Measurements from ENCODE around the gene ADK.

ADK gene

DNA sequence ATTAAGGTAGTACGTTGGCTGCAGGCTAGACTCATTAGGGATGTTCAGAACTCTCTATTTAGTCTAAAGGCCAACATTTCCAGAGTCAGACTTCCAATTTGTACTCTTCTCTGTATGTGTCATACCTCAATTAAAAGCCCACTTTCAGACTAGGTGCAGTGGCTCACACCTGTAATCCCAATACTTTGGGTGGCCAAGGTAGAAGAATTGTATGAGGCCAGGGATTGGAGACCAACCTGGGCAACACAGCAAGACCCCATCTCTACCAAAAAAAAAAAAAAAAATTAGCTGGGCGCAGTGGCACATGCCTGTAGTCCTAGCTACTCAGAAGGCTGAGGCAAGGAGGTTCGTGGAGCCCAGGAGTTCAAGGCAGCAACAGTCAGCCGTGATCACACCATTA, 484.6 kb downstream of the ADK start:
- no peak for DNase-seq

DNA sequence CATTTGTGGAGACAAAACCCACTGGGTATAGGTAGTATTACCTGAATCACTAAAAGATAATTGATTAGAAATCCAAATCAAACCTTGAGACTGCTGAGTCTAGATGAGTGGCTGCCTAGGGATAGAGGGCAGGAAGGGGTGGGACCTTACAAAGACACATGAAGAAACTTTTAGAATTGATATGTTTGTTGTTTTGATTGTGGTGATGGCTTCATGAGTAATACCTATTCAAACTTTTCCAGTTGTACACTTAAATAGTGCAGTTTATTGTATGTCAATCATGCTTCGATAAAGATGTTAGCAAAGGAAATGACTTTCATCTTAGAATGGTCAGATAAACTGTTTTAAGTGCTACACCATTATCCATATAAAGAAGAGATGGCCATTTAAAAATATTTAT, 486.7 kb downstream of the ADK start:
- no peak for DNase-seq

DNA sequence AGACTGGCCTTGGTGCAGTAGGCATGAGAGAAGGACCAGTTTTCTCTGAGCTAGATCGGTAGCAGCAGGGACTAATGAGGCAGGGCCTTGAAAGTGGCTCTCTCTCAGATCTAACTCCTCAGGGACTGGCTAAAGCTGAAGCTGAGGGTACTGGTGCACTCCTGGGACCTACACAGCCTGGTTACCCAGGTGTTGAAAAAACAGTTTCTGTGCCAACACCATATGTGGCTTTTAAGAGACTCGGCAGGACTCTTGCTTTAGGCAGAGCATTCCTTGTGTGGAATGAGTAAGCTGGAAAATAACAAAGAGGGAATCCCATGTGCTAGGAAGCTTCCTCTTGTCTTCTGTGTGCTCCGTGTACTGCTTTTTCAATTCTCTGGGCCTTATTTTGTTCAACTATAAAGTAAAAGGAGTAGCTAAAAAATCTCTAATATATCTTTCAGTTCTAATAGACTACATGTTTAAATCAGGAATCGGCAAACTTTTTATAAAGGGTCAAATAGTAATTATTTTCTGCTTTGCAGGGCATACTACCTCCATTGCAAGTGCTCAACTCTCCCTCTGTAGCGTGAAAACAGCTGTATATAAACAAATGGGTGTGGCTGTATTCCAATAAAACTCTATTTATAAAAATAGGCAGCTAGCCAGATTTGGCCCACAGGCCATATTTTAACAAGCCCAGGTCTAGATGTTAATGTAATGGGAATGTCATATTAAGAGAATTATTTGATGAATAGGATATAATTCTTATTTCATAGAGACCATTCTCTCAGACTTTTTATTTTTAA, 489.3 kb downstream of the ADK start:
- no peak for DNase-seq

DNA sequence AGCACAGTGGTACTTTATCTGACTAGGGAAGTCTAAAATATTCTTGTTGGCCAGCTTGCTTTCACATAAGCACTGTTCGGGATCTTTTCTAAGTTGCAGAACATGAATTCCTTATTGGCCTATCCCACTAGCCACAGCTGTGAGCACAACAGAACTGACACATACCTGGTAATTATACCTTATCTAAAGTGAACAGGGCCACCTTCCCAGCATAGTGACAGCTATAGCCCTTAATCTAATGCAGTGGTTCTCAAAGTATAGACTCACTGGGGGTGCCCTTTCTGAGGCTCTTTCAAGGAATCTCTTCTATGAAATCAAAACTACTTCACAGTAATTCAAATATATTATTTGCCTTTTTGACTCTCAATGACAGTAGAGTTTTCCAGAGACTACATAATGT, 490.6 kb downstream of the ADK start:
- DNase-seq = no peak

DNA sequence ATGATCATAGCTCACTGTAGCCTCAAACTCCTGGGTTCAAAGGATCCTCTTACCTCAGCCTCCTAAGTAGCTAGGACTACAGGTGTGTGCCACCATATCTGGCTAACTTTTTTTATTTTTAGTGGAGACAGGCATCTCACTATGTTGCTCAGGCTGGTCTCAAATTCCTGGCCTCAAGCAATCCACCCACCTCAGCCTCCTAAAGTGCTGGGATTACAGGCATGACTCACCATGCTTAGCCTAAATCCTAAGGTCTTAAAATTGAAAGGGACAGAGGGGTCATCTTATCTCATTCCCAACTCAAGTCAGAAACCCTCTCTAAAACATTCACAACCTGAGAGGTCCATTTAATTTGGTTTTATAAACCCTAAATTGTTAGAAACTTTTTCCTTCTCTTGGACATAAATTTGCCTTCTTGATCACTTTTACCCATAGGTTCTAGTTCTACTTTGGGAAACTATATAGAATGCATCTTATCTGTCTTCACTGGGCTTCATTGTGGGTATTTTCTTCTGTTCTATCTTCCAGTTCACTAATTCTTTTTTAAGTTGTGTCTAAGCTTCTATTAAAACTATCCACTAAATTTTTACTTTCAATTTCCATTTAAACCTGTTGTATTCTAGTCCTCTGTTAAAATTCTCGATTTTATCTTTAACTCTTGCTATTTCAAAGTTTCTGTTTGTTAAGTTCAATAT, 492.0 kb downstream of the ADK start:
- DNase-seq = no peak

DNA sequence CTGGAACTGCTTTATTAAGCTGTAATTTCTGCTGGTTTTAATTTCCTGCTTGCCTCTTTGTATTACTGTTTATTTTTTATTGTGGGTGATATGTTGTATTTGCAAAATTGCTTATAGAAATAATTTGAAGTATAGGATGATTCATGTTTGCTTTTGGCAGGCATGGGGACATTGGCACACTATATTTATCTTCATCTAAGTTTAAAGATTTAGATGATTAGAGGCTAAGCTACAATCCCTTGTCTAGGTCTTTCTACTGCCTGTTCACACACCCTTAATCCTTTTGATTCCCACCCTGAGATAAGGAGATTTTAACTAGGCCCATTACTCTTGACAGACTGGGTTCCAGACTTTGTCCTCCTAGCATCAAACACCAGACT, 492.6 kb downstream of the ADK start:
- no peak for DNase-seq

DNA sequence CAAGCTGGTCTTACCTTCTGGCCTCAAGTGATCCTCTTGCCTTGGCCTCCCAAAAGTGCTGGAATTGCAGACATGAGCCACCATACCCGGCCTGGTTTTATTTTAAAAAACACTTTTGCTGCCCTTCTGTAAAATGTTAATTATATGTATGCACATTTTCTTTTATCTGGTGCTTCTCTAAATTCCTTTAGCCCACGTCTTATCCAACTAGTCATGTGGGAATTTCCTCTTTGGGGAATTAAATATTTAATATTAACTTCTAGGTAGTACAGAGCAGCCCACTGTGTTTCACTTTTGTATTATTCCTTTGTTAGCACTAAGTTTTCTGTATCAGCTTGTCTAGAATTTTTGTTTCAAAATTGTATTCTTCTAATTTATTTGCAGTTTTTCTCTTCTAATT, 493.7 kb downstream of the ADK start:
- no peak for DNase-seq

DNA sequence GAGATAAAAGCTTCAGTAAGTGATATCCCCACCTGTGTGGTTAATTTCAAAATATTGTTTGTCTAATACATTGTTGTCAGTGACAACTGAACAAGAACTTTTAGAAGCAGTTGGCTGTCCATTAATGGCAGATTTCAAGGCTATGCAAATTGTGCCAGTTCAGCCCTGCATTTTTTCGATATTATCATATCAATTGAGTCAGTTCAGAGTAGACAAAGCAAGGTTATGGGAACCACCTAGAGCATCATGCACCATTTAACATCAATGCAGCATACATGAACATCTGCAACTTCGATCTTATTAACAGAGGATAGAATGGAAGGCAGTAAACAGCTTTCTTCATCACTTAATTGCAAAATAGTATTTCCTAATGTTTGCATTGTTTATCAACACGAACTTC, 494.7 kb downstream of the ADK start:
- DNase-seq = no peak

DNA sequence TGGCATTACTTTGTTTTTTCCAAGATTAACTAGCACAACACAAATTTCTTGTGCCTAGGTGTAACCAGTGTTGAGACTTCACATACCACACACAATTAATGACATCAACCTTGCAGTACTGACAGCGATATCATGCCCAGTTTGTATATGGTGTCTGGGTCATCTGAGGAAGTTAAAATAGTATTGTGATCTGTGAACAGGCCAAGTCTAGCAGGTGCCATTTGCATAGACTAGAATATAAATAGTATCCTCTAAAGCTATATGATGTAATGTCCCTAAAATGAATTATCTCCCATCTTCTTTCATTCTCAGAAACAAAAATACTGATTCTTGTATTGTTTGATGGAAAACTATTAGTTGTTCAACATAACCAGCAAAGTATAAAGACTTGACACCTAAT, 499.6 kb downstream of the ADK start:
- no peak for DNase-seq

DNA sequence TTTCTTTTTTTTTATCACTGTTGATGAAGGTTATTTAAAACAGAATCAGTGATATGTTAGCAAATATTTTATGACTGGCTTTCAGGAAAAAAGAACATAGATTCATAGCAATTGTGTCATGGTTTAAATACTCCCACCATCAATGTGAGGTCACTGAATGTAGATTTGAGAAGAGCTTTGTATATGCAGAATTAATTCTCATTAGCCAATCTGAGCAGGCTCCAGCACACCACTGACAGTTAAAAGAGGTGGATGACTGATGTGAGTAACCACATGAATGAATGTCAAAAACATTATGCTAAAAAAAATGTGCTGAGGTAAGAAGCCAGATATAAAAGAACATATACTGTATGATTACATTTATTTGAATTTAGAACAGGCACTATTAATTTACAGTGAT, 500.5 kb downstream of the ADK start:
- no peak for DNase-seq

DNA sequence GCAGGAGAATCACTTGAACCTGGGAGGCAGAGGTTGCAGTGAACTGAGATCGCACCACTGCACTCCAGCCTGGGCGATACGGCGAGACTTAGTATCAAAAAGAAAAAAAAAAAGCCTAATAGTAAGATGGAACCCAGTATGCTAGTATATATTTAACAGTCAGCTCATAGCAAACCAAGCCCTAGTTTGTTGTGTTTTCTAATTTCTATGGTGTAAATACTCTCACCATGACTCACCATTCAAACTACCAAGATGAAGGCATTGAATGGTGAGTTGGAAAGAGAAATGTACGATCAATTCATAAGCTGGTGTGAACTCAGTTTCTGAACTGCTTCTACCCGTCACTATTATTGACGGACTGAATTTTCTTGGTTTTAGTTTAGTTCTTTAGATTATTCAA, 501.6 kb downstream of the ADK start:
- no peak for DNase-seq

DNA sequence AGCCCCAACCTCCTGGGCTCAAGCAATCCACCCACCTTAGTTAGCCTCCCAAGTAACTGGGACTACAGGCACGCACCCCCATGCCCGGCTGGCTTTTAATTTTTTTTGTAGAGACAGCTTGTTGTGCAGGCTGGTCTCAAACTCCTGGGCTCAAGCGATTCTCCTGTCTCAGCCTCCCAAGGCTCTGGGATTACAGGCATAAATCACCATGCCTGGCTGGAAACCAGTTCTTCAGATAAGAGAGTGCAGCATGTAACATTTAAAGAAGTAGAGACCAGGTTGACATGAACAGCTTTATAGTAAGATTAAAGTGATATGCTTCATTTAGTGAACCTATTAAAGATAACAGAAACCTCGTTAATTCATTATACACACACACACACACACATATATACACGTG, 507.5 kb downstream of the ADK start:
- no peak for DNase-seq

DNA sequence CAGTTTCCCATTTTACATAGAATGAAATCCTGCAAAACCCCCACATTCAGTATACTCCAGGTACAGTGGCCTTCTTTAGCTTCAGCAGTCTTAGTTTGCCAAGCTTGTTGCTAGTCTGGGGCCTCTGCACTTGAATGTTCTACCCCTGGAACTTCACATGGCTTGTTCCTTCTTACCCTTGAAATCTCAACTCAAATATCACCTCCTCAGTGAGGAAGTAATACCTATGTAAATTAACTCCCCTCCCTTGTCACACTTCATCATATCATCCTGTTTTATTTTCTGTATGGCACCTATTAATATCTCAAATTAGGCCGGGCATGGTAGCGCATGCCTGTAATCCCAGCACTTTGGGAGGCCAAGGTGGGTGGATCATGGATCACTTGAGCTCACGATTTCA, 511.6 kb downstream of the ADK start:
- no peak for DNase-seq

DNA sequence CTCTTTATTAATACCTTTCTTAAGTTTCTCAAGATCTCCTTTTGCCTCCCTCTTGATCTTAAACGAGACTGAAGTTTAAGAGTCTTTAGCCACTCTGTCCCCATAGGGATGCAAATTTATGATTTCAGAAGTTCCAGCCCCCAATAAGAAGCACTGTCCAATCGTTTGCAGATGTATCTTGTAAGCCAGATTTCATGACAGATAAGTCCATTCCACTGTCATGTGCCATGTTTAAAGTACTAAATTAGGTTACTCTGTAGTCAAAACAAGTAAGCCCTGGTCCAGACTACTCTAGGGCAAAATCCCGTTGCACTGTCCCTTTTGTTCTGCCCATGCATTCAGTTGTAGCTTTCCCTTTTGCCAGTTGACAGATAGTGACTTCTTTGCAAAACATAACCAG, 518.2 kb downstream of the ADK start:
- DNase-seq = no peak

DNA sequence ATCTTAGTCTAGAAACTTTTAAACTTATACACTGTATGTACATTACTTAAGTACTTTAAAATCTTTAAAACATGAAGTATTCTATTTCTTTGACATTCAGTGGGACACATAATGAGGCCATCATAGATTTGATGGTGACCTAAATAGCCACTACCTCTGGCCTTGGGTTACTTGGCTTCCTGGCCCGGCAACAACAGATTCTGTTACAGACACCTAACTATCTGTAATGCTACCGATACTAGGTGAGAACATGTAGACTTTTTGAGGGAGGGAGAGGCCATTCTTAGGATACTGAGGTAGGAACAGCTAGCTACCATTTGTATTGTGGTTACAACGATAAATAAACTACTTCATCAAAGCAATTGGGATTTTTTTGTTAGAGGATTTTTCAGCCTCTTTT, 520.7 kb downstream of the ADK start:
- no peak for DNase-seq

DNA sequence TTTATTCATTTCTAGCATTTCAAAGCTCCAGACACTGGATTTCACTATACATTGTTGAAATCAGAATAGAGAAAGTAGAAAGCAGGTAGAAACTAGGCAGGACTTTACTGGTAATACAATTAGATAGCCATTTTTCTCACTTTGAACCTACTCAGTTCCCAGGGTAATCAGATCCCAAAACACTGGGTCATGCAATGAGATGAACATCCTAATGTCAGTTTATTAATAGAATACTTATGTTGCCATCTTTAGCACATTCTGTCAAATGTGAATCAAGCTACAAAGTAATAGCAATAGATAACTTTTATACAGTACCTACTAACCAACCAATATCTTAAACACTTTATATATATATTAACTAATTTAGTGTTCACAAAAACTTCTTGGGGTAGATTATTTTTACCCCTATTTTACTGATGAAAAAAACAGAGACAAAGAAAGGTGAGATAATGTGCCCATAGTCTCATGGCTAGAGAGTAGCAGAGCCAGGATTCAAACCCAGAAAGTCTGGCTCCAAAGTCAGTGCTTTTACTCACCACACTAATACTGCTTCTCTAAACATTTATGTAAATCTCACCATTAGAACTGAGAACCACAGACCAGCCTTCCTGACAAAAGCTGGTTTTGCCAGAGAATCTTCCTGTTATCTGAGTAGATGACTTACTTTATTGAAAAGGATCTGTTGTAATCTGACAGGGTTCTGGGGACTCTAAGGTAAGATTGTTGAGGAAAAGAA, 521.6 kb downstream of the ADK start:
- no peak for DNase-seq

DNA sequence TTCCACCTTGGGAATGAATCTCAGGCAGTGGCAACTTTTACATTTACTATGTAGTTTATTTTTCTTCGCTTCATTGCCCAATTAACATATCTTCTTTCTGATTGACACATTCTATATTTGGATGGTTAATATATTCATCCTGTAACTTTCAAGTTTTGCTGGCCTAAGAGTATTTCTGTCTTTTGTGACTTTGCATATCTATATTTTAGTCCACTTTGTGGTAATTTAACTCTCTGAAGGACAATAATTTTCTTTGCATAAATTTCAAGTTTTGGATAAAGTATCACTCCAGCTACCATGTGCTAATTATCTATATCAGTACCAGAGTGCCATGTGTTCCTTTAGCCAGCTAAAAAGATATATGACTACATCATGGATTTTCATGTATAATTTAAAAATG, 523.9 kb downstream of the ADK start:
- DNase-seq = no peak

DNA sequence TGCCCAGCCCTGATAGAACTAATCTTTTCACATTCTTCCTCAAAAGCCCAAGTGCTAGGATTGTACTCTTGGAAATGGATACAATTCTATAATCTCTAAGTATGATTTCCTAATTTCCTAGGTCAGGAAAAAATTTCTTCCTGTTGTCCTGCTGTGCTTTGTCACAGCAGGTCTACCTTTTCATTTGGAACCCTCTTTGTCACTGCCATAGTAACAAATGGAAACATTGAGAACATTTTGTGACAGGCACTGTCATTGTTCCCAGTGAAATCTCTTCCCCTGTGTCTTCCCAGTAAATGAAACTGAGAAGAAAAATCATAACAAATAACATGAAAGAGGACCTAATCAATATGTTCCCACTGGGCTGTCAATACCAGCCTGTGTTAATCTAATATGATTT, 524.5 kb downstream of the ADK start:
- no peak for DNase-seq

DNA sequence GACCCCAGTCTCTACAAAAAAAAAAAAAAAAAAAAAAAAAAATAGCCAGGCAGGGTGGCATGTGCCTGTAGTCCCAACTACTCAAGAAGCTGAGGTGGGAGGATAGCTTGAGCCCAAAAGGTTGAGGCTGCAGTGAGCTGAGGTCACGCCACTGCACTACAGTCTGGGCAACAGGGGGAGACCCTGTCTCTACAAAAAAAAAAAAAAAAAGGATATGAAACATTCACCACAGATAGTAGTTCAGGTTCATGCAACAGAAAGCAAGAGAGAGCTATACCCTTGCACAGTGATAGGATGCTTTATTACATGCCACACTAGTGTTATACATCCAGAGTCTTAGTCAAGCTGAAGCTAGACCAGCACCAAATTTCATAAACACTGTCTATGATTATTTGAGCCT, 526.9 kb downstream of the ADK start:
- DNase-seq = no peak

DNA sequence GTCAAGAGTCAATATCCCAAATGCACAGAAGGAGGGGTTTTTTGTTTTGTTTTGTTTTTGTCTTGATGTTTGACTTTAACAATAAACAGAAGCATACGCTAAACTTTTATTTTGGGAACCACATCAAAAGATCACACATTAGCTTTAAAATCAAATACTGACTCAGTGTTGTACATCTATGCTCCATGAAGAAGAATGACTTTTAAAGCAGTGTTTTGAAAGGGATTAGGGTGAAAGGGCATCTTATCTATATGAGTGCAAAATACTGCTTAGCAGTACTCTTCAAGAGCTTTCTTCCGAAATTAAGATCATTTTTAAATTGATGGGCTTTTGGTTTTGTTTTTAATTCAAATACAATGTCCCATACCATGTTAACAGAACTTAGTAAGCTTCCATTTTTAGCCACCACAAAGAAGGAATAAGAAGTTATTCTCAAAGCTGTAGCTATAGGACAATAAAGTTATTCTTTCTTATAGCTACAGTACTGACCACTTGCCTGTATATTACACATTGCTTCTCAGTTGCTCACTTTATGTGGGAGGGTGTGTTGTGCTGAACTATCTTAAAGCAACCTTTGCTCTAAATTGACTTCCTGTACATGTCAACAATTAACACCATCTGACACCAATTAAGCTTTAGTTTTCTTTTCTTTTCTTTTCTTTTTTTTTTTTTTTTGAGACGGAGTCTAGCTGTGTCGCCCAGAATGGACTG, 531.1 kb downstream of the ADK start:
- DNase-seq = no peak

DNA sequence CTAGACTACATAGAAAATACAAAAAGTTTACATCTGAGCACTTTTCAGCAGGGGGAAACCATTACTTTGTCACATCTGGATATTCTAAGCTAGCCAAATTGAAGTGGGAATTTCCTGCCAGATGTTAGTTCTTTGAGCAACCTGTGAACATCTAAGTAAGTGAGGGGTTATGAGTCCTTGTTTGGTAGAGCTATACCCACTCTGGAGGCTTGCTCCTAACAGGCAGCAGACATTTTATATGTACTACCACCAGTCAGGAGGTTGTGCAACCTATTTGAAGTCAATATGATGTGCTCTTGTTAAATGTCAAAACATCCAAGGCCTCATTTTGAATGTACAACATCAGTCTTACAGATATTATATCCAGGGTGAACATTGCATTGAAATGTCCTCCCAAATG, 532.0 kb downstream of the ADK start:
- no peak for DNase-seq

DNA sequence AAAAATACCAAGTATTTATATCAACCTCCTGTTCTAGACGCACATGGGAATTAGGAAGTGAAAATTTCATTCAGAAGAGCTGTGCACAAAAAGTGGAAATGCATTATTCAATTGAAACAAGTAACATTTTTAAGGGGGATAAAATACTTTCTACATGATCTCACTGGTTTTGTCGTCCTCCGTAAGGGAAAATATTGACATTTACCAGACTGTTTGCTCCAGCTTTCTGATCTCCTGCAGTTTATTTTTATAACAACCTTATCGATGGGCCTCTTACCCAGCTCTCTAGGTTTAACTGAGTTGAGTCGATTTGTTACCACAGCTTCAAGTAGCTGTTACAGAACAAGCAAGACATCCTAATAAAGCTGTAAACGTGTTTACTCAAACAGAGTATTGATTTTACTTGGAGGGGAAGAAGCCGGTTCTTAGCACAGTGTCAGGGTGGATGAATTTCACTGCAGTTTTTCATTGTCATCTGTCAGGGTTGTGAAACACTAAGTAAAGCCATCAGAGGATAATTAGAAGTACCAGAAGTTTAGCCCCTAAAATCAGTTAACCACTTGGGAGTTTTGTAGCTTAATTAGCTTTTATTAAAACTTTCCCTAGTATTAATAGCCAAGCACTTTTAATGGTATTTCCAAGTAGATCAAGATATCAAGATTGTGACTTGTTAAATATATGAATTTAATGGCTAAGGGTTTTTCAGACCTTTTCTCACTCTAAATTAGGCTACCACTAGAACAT, 532.8 kb downstream of the ADK start:
- no peak for DNase-seq

DNA sequence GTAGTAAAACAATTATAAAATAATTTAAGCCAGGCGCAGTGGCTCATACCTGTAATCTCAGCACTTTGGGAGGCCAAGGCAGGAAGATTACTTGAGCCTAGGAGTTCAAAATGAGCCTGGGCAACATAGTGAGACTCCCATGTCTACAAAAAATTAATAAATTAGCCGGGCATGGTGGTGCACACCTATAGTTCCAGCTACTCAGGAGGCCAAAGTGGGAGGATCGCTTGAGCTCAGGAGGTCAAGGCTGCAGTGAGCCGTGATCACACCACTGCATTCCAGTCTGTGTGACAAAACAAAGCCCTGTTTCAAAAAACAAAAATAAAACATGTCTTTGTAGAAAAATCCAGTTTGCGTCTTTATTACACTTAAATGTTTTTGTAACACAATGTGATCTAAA, 533.4 kb downstream of the ADK start:
- DNase-seq = no peak
